ENCODE measurements around the gene MTFR1L.

DNA sequence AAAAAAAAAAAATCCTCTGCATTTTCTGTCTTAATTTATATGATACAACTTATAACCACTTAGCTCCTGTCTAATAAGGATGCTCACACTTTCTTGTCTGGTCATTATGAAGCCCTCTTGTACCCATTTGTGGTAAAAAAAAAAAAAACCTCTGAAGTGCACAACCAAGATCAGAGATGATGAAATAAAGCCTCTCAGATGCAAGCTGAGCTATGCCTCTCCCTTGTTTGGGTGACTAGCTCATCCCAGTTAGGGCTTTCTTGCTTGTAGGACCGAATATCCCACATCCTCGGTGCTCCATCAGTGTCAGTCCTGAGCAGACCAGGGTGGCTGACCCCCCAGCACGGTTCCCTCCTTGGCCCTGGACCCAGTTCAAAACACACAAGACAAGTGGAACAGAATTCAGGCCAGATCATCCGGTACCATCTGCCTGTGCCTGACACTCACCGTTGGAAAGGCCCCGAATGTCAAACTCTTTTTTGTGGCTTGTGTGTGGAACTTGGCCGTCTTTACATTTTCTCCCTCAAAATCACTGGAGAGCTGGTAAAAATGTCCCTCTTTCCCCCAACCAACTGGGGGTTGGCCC lies 26.1 kb upstream of the MTFR1L start:
- no peak for TF ChIP-seq CTCF (IDR thresholded peaks at IDR 0.05)
- no peak for TF ChIP-seq POLR2A (IDR thresholded peaks at IDR 0.05)

All from breast epithelium (tissue), 3 donors.